C4-2B (cell line): Measurements from ENCODE around the gene RNF40.

ENCODE experiments used
- CTCF ChIP-seq: fragments of 450-650 bp; conservative IDR thresholded peaks from 2 replicates; pipeline ENCODE4 v1.5.1; 2017; ENCODE audit warnings: mild to moderate bottlenecking
- ZFX ChIP-seq: fragments of 450-650 bp; IDR thresholded peaks from 2 replicates; pipeline ENCODE4 v1.6.1; 2017

- TF ChIP-seq CTCF: no peak
- TF ChIP-seq ZFX: no peak
Measured at GRCh38 chr16:30722916-30723315, 39.2 kb upstream of the RNF40 start.
